CD4-positive, alpha-beta memory T cell (primary cell): ENCODE results near the gene BLOC1S2. TPM values are rescaled to one million over a fixed set of nuclear protein-coding genes. Genes with fewer than 3 reads are reported as not detected.

Experiments used
- CTCF ChIA-PET: fragments of 350-600 bp; sonication (Branson Sonifier 250); formaldehyde crosslinking; loops from one replicate; lab custom pipeline; 2021; ENCODE audit warnings: inconsistent platforms; ENCODE audit not compliant: partially characterized antibody; lab: Charles Lee
- POLR2A ChIA-PET: fragments of 350-600 bp; sonication (Branson Sonifier 250); formaldehyde crosslinking; loops from one replicate; lab custom pipeline; 2021; ENCODE audit not compliant: partially characterized antibody; lab: Charles Lee
- DNase-seq, 5 donors: peaks; one replicate each; pipeline versions ENCODE4 v3.0.0 to v3.0.0-alpha.2; 2020 to 2022; ENCODE audit warnings: mixed read lengths in 1 of 5
- H3K27ac ChIP-seq: one replicate; pipeline ENCODE4 v1.7.0; 2013; ENCODE audit warnings: low read depth, low read length
- H3K27me3 ChIP-seq: 2 replicates; pipeline ENCODE4 v1.7.0; 2013; ENCODE audit warnings: mild to moderate bottlenecking, low read length, moderate library complexity; ENCODE audit not compliant: insufficient read depth
- H3K36me3 ChIP-seq: 2 replicates; pipeline ENCODE4 v1.7.0; 2013; ENCODE audit warnings: mild to moderate bottlenecking, low read length, moderate library complexity; ENCODE audit not compliant: insufficient read depth
- H3K4me1 ChIP-seq: 2 replicates; pipeline ENCODE4 v1.7.0; 2013; ENCODE audit warnings: mild to moderate bottlenecking, low read length, moderate library complexity; ENCODE audit not compliant: insufficient read depth
- H3K4me3 ChIP-seq, 2 donors: one replicate each; pipeline ENCODE4 v1.7.0; 2013; ENCODE audit warnings: low read length in 2 of 2, mild to moderate bottlenecking in 1 of 2
- H3K9me3 ChIP-seq, 2 donors: one replicate each; pipeline ENCODE4 v1.7.0; 2013; ENCODE audit warnings: low read length in 2 of 2, control low read depth in 1 of 2; ENCODE audit not compliant: control insufficient read depth in 1 of 2
- H3K27ac Mint-ChIP-seq, 7 donors: one replicate each; pipeline ENCODE4 v1.8.0; 2020 to 2021; ENCODE audit warnings: mixed read lengths in 7 of 7, mild to moderate bottlenecking in 6 of 7, inconsistent platforms in 3 of 7, moderate library complexity in 3 of 7
- H3K27me3 Mint-ChIP-seq, 2 donors: one replicate each; pipeline ENCODE4 v1.8.0; 2020 to 2021; ENCODE audit warnings: mixed read lengths in 2 of 2
- H3K36me3 Mint-ChIP-seq, 2 donors: one replicate each; pipeline ENCODE4 v1.8.0; 2020 to 2021; ENCODE audit warnings: mixed read lengths in 2 of 2, inconsistent platforms in 1 of 2, mild to moderate bottlenecking in 1 of 2
- H3K4me1 Mint-ChIP-seq, 4 donors: one replicate each; pipeline ENCODE4 v1.8.0; 2020 to 2021; ENCODE audit warnings: mixed read lengths in 4 of 4, mild to moderate bottlenecking in 1 of 4
- H3K4me3 Mint-ChIP-seq, 8 donors: one replicate each; pipeline ENCODE4 v1.8.0; 2020 to 2021; ENCODE audit warnings: mixed read lengths in 8 of 8, mild to moderate bottlenecking in 7 of 8, moderate library complexity in 6 of 8, inconsistent platforms in 3 of 8
- H3K9me3 Mint-ChIP-seq, 8 donors: one replicate each; pipeline ENCODE4 v1.8.0; 2020 to 2021; ENCODE audit warnings: mixed read lengths in 8 of 8, mild to moderate bottlenecking in 5 of 8, inconsistent platforms in 3 of 8, moderate library complexity in 1 of 8
- intact Hi-C: fragments of 100-400 bp; cut with micrococcal nuclease; formaldehyde crosslinking; loops from one replicate; pipeline ENCODE4 v1.15.1; 2023
- polyA plus RNA-seq, 2 donors: library from polyadenylated mRNA; unstranded; fragments of 300-500 nt; fragmentation: Illumina TruSeq; gene quantifications; one replicate each; pipeline ENCODE4 v1.2.3, GENCODE V29; 2021
- total RNA-seq, 2 experiments: library from RNA; stranded (reverse); gene quantifications; one replicate each; pipeline ENCODE4 v1.2.3, GENCODE V29; 2021

The BLOC1S2 gene
- total RNA-seq (10 to 100 TPM; 32.0 to 38.5 TPM), polyA plus RNA-seq (10 to 100 TPM; 66.8 to 77.8 TPM)

DNA sequence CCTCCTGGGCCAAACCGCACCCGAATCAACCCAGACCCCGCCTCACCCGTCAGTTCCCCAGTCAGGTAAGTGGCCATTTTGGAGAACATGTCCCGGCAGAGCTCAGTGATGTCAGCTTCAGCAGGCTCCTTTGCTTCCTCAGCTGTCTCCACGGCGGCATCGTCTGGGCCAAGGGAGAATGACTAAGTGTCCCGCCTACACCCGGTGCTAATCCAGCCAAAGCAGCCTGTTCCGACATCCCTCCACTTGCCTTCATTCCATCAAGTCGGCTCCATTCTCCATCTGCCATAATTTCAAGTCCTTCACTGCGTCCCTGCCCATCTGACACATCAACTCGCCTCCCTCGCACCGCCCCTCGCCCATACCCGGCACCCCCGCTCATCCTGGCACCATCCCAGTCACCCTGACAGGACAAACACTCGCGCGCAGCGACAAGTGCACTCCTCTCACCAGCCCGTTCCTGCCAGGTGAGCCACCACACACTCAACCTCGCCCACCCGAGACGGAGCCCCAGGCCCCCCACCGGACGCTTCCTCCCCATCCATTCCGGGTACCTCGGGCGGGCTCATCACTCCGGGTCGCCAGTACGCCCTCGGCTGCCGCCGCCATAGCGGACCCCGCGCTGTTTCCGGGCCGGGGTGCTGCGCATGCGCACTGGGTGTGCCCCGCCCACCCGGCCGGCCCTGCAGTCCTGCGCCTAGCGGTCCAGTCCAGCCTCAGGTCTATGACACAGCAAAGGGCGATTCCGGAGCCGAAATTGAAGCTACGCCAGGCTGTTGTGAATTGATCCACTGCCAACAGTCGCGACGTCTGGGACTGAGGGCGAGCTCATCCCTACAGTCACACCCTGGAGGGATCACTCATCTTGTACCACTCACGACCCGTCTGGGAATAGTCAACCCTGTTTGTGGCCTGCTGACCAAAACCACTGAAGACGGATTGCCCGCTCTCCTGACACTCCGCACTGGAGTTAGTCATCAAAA is at the start of gene BLOC1S2:
Gene BLOC1S2 (minus strand): TSS at position 630 of the 983 bp plus-strand sequence. CDS start 21 bp downstream, at position 609.
- Histone ChIP-seq H3K36me3 (no peaks in the 10 kb centered on the region), H3K4me3 (peak within 1 kb of the TSS; percentile 95 to 96), H3K27ac (peak within 1 kb of the TSS; percentile 98), H3K9me3 (no peaks in the 10 kb centered on the region), H3K4me1 (peaks cover 40% of the 10 kb centered on the region), H3K27me3 (no peaks in the 10 kb centered on the region)
- peak; percentile 85 to 93 (median 86) for DNase-seq
- Mint-ChIP-seq H3K27ac (peak within 1 kb of the TSS; percentile 95 to 99 (median 98)), H3K4me3 (peak within 1 kb of the TSS; percentile 97 to 100 (median 100)), H3K36me3 (peaks cover 0 to 13% of the 10 kb centered on the region in 2 donors), H3K9me3 (peaks cover 0 to 6% (median 0%) of the 10 kb centered on the region in 8 donors), H3K4me1 (peaks cover 21 to 32% (median 25%) of the 10 kb centered on the region in 4 donors), H3K27me3 (no peaks in the 10 kb centered on the region)
- intact Hi-C loops = loop anchor here (1.0 to 5.0 kb wide), 3 partner anchors 19 to 1066 kb away; partner anchors contain the start of genes BTRC, CWF19L1 and ERLIN1
- ChIA-PET CTCF (no interaction called here), POLR2A (interaction anchor here (0.9 to 2.2 kb wide), 7 partner anchors 11 to 249 kb away, joined by 3 to 12 read pairs (median 3); partner anchors contain the start of genes CWF19L1 and HIF1AN)

DNA sequence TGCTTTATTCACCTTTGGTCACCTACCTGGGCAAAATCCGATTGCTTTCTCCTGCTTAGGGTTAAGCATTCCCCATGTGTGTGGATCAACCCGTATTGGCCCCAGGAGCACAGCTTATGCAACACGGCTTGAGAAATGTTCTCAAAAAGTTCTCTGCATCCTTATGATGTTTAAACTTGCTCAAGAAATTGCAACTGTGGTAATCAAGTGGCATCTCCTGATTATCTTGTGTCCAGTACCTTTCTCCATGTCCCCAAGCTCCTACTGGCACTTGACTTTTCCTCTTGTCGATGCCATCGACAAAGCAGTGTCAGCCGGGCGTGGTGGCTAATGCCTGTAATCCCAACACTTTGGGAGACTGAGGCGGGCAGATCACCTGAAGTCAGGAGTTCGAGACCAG is 48.3 kb upstream of the BLOC1S2 start:
- ChIA-PET POLR2A (no interaction called here), CTCF (interaction anchor here (1.9 to 15.8 kb wide), 3 partner anchors 9 to 97 kb away, joined by 4 to 202 read pairs (median 7); no protein-coding TSS in a partner anchor)
- no peak overlapping the region for H3K4me3 Mint-ChIP-seq
- Histone ChIP-seq H3K4me3 (no peak overlapping the region), H3K36me3 (no peaks in the 10 kb centered on the region), H3K9me3 (no peaks in the 10 kb centered on the region), H3K4me1 (no peaks in the 10 kb centered on the region), H3K27me3 (peaks cover 3% of the 10 kb centered on the region), H3K27ac (no peak overlapping the region)
- H3K36me3 Mint-ChIP-seq = no peaks in the 10 kb centered on the region
- H3K9me3 Mint-ChIP-seq = no peaks in the 10 kb centered on the region
- intact Hi-C loops = loop anchor here (5.0 kb wide), 1 partner anchor 38 kb away; no protein-coding TSS in a partner anchor
- no peaks in the 10 kb centered on the region for H3K4me1 Mint-ChIP-seq
- H3K27ac Mint-ChIP-seq = no peak overlapping the region
- peaks cover 3 to 8% of the 10 kb centered on the region in 2 donors for H3K27me3 Mint-ChIP-seq
- DNase-seq = no peak

DNA sequence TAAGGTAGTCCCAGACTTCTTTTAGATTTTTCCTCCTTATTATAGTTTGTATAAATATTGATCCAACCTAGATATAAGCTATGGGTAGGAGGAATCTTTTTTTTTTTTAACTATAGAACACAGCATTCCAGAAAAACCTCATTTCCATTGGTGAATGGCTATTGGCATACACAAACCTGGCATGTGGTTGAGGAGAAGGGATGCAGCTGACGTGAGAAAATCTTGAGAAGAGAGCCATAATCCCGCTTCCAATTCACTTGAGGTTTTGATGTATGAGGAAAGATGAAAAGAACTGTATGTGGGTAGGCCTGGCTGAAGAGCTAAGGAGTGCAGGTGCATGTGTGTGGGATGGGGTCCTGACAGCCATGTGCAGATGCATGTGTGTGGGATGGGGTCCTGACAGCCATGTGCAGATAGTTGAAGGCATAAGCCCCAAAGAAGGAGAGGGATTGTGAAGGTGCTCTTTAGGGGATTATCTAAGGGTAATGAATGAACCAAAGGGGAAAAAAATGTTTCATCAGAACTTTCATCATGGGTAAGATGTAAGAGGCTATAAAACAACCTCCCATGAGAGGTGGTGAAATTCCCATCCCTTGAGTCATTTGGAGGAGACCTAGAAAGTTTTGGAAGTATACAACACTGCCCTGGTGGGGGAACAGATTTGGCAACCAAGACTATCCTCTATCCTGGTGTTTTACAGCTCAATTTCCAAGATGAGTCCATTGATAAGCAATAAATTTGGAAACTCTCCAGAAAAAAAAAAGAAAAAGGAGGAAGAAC is 47.4 kb upstream of the BLOC1S2 start:
- no peak overlapping the region for H3K27ac ChIP-seq
- peaks cover 3 to 13% of the 10 kb centered on the region in 2 donors for H3K27me3 Mint-ChIP-seq
- H3K4me3 ChIP-seq = no peak overlapping the region
- CTCF ChIA-PET = interaction anchor here (1.7 to 15.8 kb wide), 4 partner anchors 10 to 178 kb away, joined by 3 to 202 read pairs (median 6); no protein-coding TSS in a partner anchor
- intact Hi-C loops = no loop called here
- no peaks in the 10 kb centered on the region for H3K9me3 Mint-ChIP-seq
- DNase-seq = no peak
- no peaks in the 10 kb centered on the region for H3K4me1 Mint-ChIP-seq
- no peaks in the 10 kb centered on the region for H3K4me1 ChIP-seq
- H3K9me3 ChIP-seq = no peaks in the 10 kb centered on the region
- H3K4me3 Mint-ChIP-seq = no peak overlapping the region
- no peak overlapping the region for H3K27ac Mint-ChIP-seq
- POLR2A ChIA-PET = no interaction called here
- H3K36me3 Mint-ChIP-seq = no peaks in the 10 kb centered on the region
- H3K27me3 ChIP-seq = peaks cover 3% of the 10 kb centered on the region
- H3K36me3 ChIP-seq = no peaks in the 10 kb centered on the region

GRCh38 chr10:100333106-100333505 is 46.6 kb upstream of the BLOC1S2 start:
- Histone ChIP-seq H3K27me3 (peaks cover 3% of the 10 kb centered on the region), H3K36me3 (no peaks in the 10 kb centered on the region), H3K27ac (no peak overlapping the region), H3K9me3 (no peaks in the 10 kb centered on the region), H3K4me3 (no peak overlapping the region), H3K4me1 (no peaks in the 10 kb centered on the region)
- peak overlapping the region in 1 of 7 donors; percentile 84 for H3K27ac Mint-ChIP-seq
- POLR2A ChIA-PET = no interaction called here
- intact Hi-C loops = no loop called here
- no peak overlapping the region for H3K4me3 Mint-ChIP-seq
- H3K9me3 Mint-ChIP-seq = no peaks in the 10 kb centered on the region
- no peaks in the 10 kb centered on the region for H3K36me3 Mint-ChIP-seq
- CTCF ChIA-PET = interaction anchor here (1.0 to 15.8 kb wide), 5 partner anchors 9 to 178 kb away, joined by 3 to 202 read pairs (median 5); no protein-coding TSS in a partner anchor
- H3K4me1 Mint-ChIP-seq = no peaks in the 10 kb centered on the region
- H3K27me3 Mint-ChIP-seq = peaks cover 3 to 11% of the 10 kb centered on the region in 2 donors
- DNase-seq = no peak

DNA sequence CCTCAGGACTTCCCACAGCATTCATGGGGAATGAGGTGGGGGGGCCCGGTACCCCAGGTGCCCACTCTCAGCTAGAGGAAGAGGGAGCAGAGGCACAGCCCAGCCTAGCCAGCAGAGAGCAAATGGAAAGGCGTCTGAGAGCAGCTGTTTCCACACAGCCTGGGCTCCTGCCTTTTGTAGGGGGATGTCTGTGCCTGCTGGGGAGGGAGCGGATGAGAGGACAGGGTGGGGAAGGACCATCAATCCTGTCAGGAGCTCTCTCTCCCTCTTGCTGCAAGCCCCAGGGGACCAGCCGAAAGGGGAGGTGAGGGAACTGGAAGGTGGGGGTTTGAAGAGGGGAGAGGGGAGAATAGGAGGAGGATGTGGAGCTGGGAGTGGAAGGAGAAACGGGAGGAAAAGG is 43.6 kb upstream of the BLOC1S2 start, which contains the start of gene PKD2L1:
Gene PKD2L1 (minus strand): TSS at position 150 of the 400 bp plus-strand sequence. CDS start 125 bp downstream, at position 25.
- POLR2A ChIA-PET = no interaction called here

GRCh38 chr10:100328198-100328597 is 41.7 kb upstream of the BLOC1S2 start:
- DNase-seq = no peak
- no peak overlapping the region for H3K4me3 ChIP-seq
- H3K36me3 ChIP-seq = no peaks in the 10 kb centered on the region
- ChIA-PET CTCF (interaction anchor here (1.2 to 1.5 kb wide), 3 partner anchors 11 to 154 kb away, joined by 3 to 4 read pairs (median 4); no protein-coding TSS in a partner anchor), POLR2A (no interaction called here)
- no peaks in the 10 kb centered on the region for H3K4me1 ChIP-seq
- Mint-ChIP-seq H3K4me3 (no peak overlapping the region), H3K27me3 (peaks cover 3 to 10% of the 10 kb centered on the region in 2 donors), H3K27ac (no peak overlapping the region), H3K36me3 (no peaks in the 10 kb centered on the region), H3K4me1 (peaks cover 0 to 6% (median 3%) of the 10 kb centered on the region in 4 donors), H3K9me3 (no peaks in the 10 kb centered on the region)
- H3K27ac ChIP-seq = no peak overlapping the region
- H3K9me3 ChIP-seq = no peaks in the 10 kb centered on the region
- peaks cover 3% of the 10 kb centered on the region for H3K27me3 ChIP-seq
- intact Hi-C loops = no loop called here

More for the DNA sequence above, 43.6 kb upstream of the BLOC1S2 start, which contains the start of gene PKD2L1:
- Mint-ChIP-seq H3K4me3 (no peak within 1 kb of the TSS), H3K4me1 (peaks cover 0 to 6% (median 3%) of the 10 kb centered on the region in 4 donors), H3K27ac (no peak within 1 kb of the TSS), H3K36me3 (no peaks in the 10 kb centered on the region), H3K9me3 (no peaks in the 10 kb centered on the region), H3K27me3 (peaks cover 3 to 11% of the 10 kb centered on the region in 2 donors)
- H3K4me3 ChIP-seq = no peak within 1 kb of the TSS
- H3K27me3 ChIP-seq = peaks cover 3% of the 10 kb centered on the region
- DNase-seq = no peak
- CTCF ChIA-PET = interaction anchor here (1.0 kb wide), 1 partner anchor 10 kb away, joined by 3 read pairs; no protein-coding TSS in a partner anchor
- no peaks in the 10 kb centered on the region for H3K9me3 ChIP-seq
- H3K4me1 ChIP-seq = no peaks in the 10 kb centered on the region
- H3K36me3 ChIP-seq = no peaks in the 10 kb centered on the region
- intact Hi-C loops = no loop called here
- H3K27ac ChIP-seq = no peak within 1 kb of the TSS
